ENCODE measurements around the gene ANKRD33B.

GRCh38 chr5:10635257-10635866, 71.5 kb downstream of the ANKRD33B start:
- TF ChIP-seq CTCF (IDR thresholded peaks at IDR 0.05) (no peak), POLR2A (IDR thresholded peaks at IDR 0.05) (no peak)

Data from heart left ventricle (tissue), 13 donors.